Glomerular visceral epithelial cell (primary cell): ENCODE results near the gene SLC35A3.
A peak's percentile ranks its signal among the peaks of the same experiment; 100 is the strongest.
"Not testable (repeated sequence)": the region's sequence is repeated elsewhere in the genome, so short reads cannot be mapped to it uniquely, and the experiment has no call there.

Experiments
- DNase-seq: peaks from one replicate; pipeline ENCODE4 v3.0.0-alpha.2; 2016; ENCODE audit errors: extremely low spot score

Gene SLC35A3

GRCh38 chr1:99969729-99970621, at the start of gene SLC35A3:
SLC35A3 (plus strand) TSS chr1:99969996; CDS start chr1:99993555, 23,559 bp downstream.
- DNase-seq = peak; percentile 76

GRCh38 chr1:99934801-99935200, 35.0 kb upstream of the SLC35A3 start:
- no peak for DNase-seq

- DNase-seq = no peak
Measured at GRCh38 chr1:99935534-99935933, 34.3 kb upstream of the SLC35A3 start.

- DNase-seq = no peak
Measured at GRCh38 chr1:99936071-99936470, 33.7 kb upstream of the SLC35A3 start.

- DNase-seq = no peak
Measured at GRCh38 chr1:99942723-99943122, 27.1 kb upstream of the SLC35A3 start.

- DNase-seq = no peak
Measured at GRCh38 chr1:99943223-99943794, 26.5 kb upstream of the SLC35A3 start.

- no peak for DNase-seq
Measured at GRCh38 chr1:99944192-99944591, 25.6 kb upstream of the SLC35A3 start.

GRCh38 chr1:99945174-99945573, 24.6 kb upstream of the SLC35A3 start:
- no peak for DNase-seq

- no peak for DNase-seq
Measured at GRCh38 chr1:99950486-99950885, 19.3 kb upstream of the SLC35A3 start.

GRCh38 chr1:99952522-99952921, 17.3 kb upstream of the SLC35A3 start:
- DNase-seq = no peak

- DNase-seq = no peak
Measured at GRCh38 chr1:99955375-99955774, 14.4 kb upstream of the SLC35A3 start.

GRCh38 chr1:99956755-99957154, 13.0 kb upstream of the SLC35A3 start:
- no peak for DNase-seq

GRCh38 chr1:99957818-99958217, 12.0 kb upstream of the SLC35A3 start:
- no peak for DNase-seq

GRCh38 chr1:99959189-99959705, 10.5 kb upstream of the SLC35A3 start:
- DNase-seq = not testable (repeated sequence)

GRCh38 chr1:99960260-99960659, 9.5 kb upstream of the SLC35A3 start:
- not testable (repeated sequence) for DNase-seq

- DNase-seq = peak; percentile 25
Measured at GRCh38 chr1:99963041-99963795, 6.6 kb upstream of the SLC35A3 start.

GRCh38 chr1:99964806-99965205, 5.0 kb upstream of the SLC35A3 start:
- DNase-seq = no peak

- no peak for DNase-seq
Measured at GRCh38 chr1:99965646-99966375, 4.0 kb upstream of the SLC35A3 start.

- no peak for DNase-seq
Measured at GRCh38 chr1:99968214-99968613, 1.6 kb upstream of the SLC35A3 start.

GRCh38 chr1:99969260-99969728, 502 bp upstream of the SLC35A3 start:
- peak; percentile 15 for DNase-seq

GRCh38 chr1:99970713-99971255, 988 bp downstream of the SLC35A3 start:
- peak; percentile 25 for DNase-seq
